Measurements from ENCODE around the gene TRIM65. TPM values are rescaled to one million over a fixed set of nuclear protein-coding genes. Genes with fewer than 3 reads are reported as not detected.

The TRIM65 gene
- total RNA-seq, 1 donor from 2014 or later: 24.3 TPM

- Mint-ChIP-seq H3K36me3 (ENCODE audit: unreplicated experiment) (no peaks in the 10 kb centered on the region), H3K9me3 (ENCODE audit: unreplicated experiment) (peaks cover 12% of the 10 kb centered on the region), H3K27me3 (ENCODE audit: unreplicated experiment) (peaks cover 13% of the 10 kb centered on the region), H3K4me3 (ENCODE audit: unreplicated experiment) (peak overlapping the region; percentile 57), H3K27ac (ENCODE audit: unreplicated experiment) (peak overlapping the region; percentile 22), H3K4me1 (ENCODE audit: low read depth, unreplicated experiment) (peaks cover 11% of the 10 kb centered on the region)
- DNase-seq: no peak
- no peak for TF ChIP-seq CTCF (IDR thresholded peaks at IDR 0.05; ENCODE audit: partially characterized antibody, unreplicated experiment)
Observed at GRCh38 chr17:75919611-75920010, 22.9 kb upstream of the TRIM65 start.

- TF ChIP-seq CTCF (IDR thresholded peaks at IDR 0.05; ENCODE audit: partially characterized antibody, unreplicated experiment): no peak
- Mint-ChIP-seq H3K36me3 (ENCODE audit: unreplicated experiment) (no peaks in the 10 kb centered on the region), H3K27me3 (ENCODE audit: unreplicated experiment) (peaks cover 13% of the 10 kb centered on the region), H3K4me1 (ENCODE audit: low read depth, unreplicated experiment) (peaks cover 14% of the 10 kb centered on the region), H3K9me3 (ENCODE audit: unreplicated experiment) (peaks cover 12% of the 10 kb centered on the region), H3K27ac (ENCODE audit: unreplicated experiment) (no peak overlapping the region), H3K4me3 (ENCODE audit: unreplicated experiment) (no peak overlapping the region)
- no peak for DNase-seq
Observed at GRCh38 chr17:75917917-75918445, 21.2 kb upstream of the TRIM65 start.

GRCh38 chr17:75917141-75917916, 20.6 kb upstream of the TRIM65 start:
- Mint-ChIP-seq H3K4me1 (ENCODE audit: low read depth, unreplicated experiment) (peaks cover 11% of the 10 kb centered on the region), H3K36me3 (ENCODE audit: unreplicated experiment) (no peaks in the 10 kb centered on the region), H3K27me3 (ENCODE audit: unreplicated experiment) (peaks cover 10% of the 10 kb centered on the region), H3K27ac (ENCODE audit: unreplicated experiment) (peak overlapping the region; percentile 59), H3K9me3 (ENCODE audit: unreplicated experiment) (peaks cover 12% of the 10 kb centered on the region), H3K4me3 (ENCODE audit: unreplicated experiment) (peak overlapping the region; percentile 7)
- no peak for DNase-seq
- TF ChIP-seq CTCF (IDR thresholded peaks at IDR 0.05; ENCODE audit: partially characterized antibody, unreplicated experiment): no peak

GRCh38 chr17:75915268-75915667, 18.5 kb upstream of the TRIM65 start:
- DNase-seq: no peak
- H3K4me1 Mint-ChIP-seq (ENCODE audit: low read depth, unreplicated experiment): peaks cover 9% of the 10 kb centered on the region
- no peak overlapping the region for H3K4me3 Mint-ChIP-seq (ENCODE audit: unreplicated experiment)
- H3K27ac Mint-ChIP-seq (ENCODE audit: unreplicated experiment): no peak overlapping the region
- peaks cover 5% of the 10 kb centered on the region for H3K27me3 Mint-ChIP-seq (ENCODE audit: unreplicated experiment)
- TF ChIP-seq CTCF (IDR thresholded peaks at IDR 0.05; ENCODE audit: partially characterized antibody, unreplicated experiment): no peak
- H3K9me3 Mint-ChIP-seq (ENCODE audit: unreplicated experiment): peaks cover 9% of the 10 kb centered on the region
- no peaks in the 10 kb centered on the region for H3K36me3 Mint-ChIP-seq (ENCODE audit: unreplicated experiment)

- no peak for TF ChIP-seq CTCF (IDR thresholded peaks at IDR 0.05; ENCODE audit: partially characterized antibody, unreplicated experiment)
- peak overlapping the region; percentile 30 for H3K4me3 Mint-ChIP-seq (ENCODE audit: unreplicated experiment)
- H3K9me3 Mint-ChIP-seq (ENCODE audit: unreplicated experiment): peaks cover 8% of the 10 kb centered on the region
- H3K27me3 Mint-ChIP-seq (ENCODE audit: unreplicated experiment): peaks cover 4% of the 10 kb centered on the region
- no peaks in the 10 kb centered on the region for H3K36me3 Mint-ChIP-seq (ENCODE audit: unreplicated experiment)
- DNase-seq: no peak
- H3K27ac Mint-ChIP-seq (ENCODE audit: unreplicated experiment): peak overlapping the region; percentile 62
- peaks cover 9% of the 10 kb centered on the region for H3K4me1 Mint-ChIP-seq (ENCODE audit: low read depth, unreplicated experiment)
Observed at GRCh38 chr17:75914643-75915267, 18.0 kb upstream of the TRIM65 start.

All from glutamatergic neuron (in vitro differentiated cells).